ENCODE data around the gene ZNF500. TPM values are rescaled to one million over a fixed set of nuclear protein-coding genes. Genes with fewer than 3 reads are reported as not detected.

ZNF500 gene
- total and polyA plus RNA-seq, 2 donors (not counting 3 experiments of a cell fraction or from before 2014, with no cell fraction given): 8.6 to 13.5 TPM

- POLR2A ChIA-PET: no interaction called here
These were observed 68.5 kb downstream of the ZNF500 start for GRCh38 chr16:4698321-4699045.

More at GRCh38 chr16:4698321-4699045, 68.5 kb downstream of the ZNF500 start:
- CTCF ChIA-PET: no interaction called here
- no peak overlapping the region for H2AFZ ChIP-seq (ENCODE audit: low read depth, low read length)
- DNase-seq (ENCODE audit: low read depth, low spot score) (no peak), FAIRE-seq (no peak)
- no peaks in the 10 kb centered on the region for H3K27me3 ChIP-seq (ENCODE audit: control insufficient read depth in 2 of 2, insufficient read depth in 2 of 2, low read length in 2 of 2)
- BruUV-seq (replicated peaks): no TSS peak
- H3K9me3 ChIP-seq (replicated peaks; ENCODE audit: control insufficient read depth, insufficient read depth, low read length): no peaks in the 10 kb centered on the region
- no peaks in the 10 kb centered on the region for H3K4me1 ChIP-seq (ENCODE audit: control insufficient read depth, extremely low read depth, insufficient read depth, low read length)
- no peak for TF ChIP-seq EZH2 (IDR thresholded peaks at IDR 0.05; ENCODE audit: borderline replicate concordance, low read depth, low read length, severe bottlenecking)
- TF ChIP-seq POLR2A (IDR thresholded peaks at IDR 0.05; ENCODE audit: low read depth, low read length): no peak
- no peak for TF ChIP-seq MAX (IDR thresholded peaks at IDR 0.05; ENCODE audit: insufficient read depth, insufficient read length)
- TF ChIP-seq POLR2AphosphoS5 (IDR thresholded peaks at IDR 0.05; ENCODE audit: insufficient read depth, low read depth, low read length): no peak
- no peak for TF ChIP-seq JUN (IDR thresholded peaks at IDR 0.05; ENCODE audit: borderline replicate concordance, insufficient read depth, insufficient read length, low read depth)
- TF ChIP-seq MYC (IDR thresholded peaks at IDR 0.05; ENCODE audit: low read depth, low read length): no peak
- TF ChIP-seq FOS (IDR thresholded peaks at IDR 0.05; ENCODE audit: borderline replicate concordance, insufficient read depth, low read length): no peak
- TF ChIP-seq GATA2 (IDR thresholded peaks at IDR 0.05; ENCODE audit: insufficient read depth, insufficient read length, low read depth, low read length): no peak
- TF ChIP-seq, protein P1, sequence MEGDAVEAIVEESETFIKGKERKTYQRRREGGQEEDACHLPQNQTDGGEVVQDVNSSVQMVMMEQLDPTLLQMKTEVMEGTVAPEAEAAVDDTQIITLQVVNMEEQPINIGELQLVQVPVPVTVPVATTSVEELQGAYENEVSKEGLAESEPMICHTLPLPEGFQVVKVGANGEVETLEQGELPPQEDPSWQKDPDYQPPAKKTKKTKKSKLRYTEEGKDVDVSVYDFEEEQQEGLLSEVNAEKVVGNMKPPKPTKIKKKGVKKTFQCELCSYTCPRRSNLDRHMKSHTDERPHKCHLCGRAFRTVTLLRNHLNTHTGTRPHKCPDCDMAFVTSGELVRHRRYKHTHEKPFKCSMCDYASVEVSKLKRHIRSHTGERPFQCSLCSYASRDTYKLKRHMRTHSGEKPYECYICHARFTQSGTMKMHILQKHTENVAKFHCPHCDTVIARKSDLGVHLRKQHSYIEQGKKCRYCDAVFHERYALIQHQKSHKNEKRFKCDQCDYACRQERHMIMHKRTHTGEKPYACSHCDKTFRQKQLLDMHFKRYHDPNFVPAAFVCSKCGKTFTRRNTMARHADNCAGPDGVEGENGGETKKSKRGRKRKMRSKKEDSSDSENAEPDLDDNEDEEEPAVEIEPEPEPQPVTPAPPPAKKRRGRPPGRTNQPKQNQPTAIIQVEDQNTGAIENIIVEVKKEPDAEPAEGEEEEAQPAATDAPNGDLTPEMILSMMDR (IDR thresholded peaks at IDR 0.05; ENCODE audit: extremely low read depth in 1 of 2, insufficient read depth in 1 of 2, low read depth in 1 of 2, low read length in 2 of 2): no peak
- peaks cover 3 to 38% of the 10 kb centered on the region in 2 experiments for H3K36me3 ChIP-seq (ENCODE audit: control insufficient read depth in 2 of 2, extremely low read depth in 1 of 2, insufficient read depth in 2 of 2, low read length in 2 of 2)
- H3K9me1 ChIP-seq (replicated peaks; ENCODE audit: control insufficient read depth, extremely low read depth, insufficient read depth, low read length): no peaks in the 10 kb centered on the region
- H3K9ac ChIP-seq (replicated peaks; ENCODE audit: extremely low read depth, insufficient read depth, low read length): no peak overlapping the region
- no peaks in the 10 kb centered on the region for H3K79me2 ChIP-seq (ENCODE audit: control insufficient read depth, insufficient read depth, low read length)
- intact Hi-C loops (cut with micrococcal nuclease): no loop called here
- no peak overlapping the region for H3K4me3 ChIP-seq (replicated peaks in 1 of 3; ENCODE audit: insufficient read depth in 1 of 3, low read depth in 1 of 3, low read length in 3 of 3)
- no peak overlapping the region for H3K27ac ChIP-seq (ENCODE audit: insufficient read depth, low read depth, low read length)
- no peak overlapping the region for H3K4me2 ChIP-seq (ENCODE audit: insufficient read depth, low read length)
- dilution Hi-C loops (cut with MboI; ENCODE audit: extremely low pct_ligation_motif_present, low sequenced_read_pairs): no loop called here
- H4K20me1 ChIP-seq (replicated peaks; ENCODE audit: control insufficient read depth, extremely low read depth, insufficient read depth, low read length): no peaks in the 10 kb centered on the region

Small RNA genes within 50 kb of the gene (small RNA-seq; reads per million reads assigned to genes)
- gene RF00017 (ENCODE audit: insufficient read depth, insufficient read length, low read depth, low replicate concordance): not detected

Other genes with a start within 250 kb of the ZNF500 start
- 22.4 and 33.9 TPM in 2 replicates for gene CDIP1, start 228.4 kb downstream of the ZNF500 start, total RNA-seq
- 37.4 and 47.6 TPM in 2 replicates for gene CDIP1, start 228.4 kb downstream of the ZNF500 start, polyA plus RNA-seq
- not detected in 2 replicates for gene C16orf96, start 210.8 kb downstream of the ZNF500 start, total RNA-seq
- not detected in 2 replicates for gene C16orf96, start 210.8 kb downstream of the ZNF500 start, polyA plus RNA-seq
- 41.6 and 43.8 TPM in 2 replicates for gene UBALD1, start 152.3 kb downstream of the ZNF500 start, total RNA-seq
- 24.8 and 34.6 TPM in 2 replicates for gene UBALD1, start 152.3 kb downstream of the ZNF500 start, polyA plus RNA-seq
- 73.0 and 80.9 TPM in 2 replicates for gene MGRN1, start 142.3 kb downstream of the ZNF500 start, total RNA-seq
- gene MGRN1, start 142.3 kb downstream of the ZNF500 start, polyA plus RNA-seq: 15.6 and 15.8 TPM in 2 replicates
- gene NUDT16L1, start 73.6 kb downstream of the ZNF500 start, total RNA-seq: 22.8 and 24.7 TPM in 2 replicates
- 53.1 and 65.3 TPM in 2 replicates for gene NUDT16L1, start 73.6 kb downstream of the ZNF500 start, polyA plus RNA-seq
- gene ANKS3, start 32.9 kb downstream of the ZNF500 start, total RNA-seq: 22.5 and 24.0 TPM in 2 replicates
- 13.9 and 14.2 TPM in 2 replicates for gene ANKS3, start 32.9 kb downstream of the ZNF500 start, polyA plus RNA-seq
- 1.0 TPM in 1 of 2 replicates, not detected in the other for gene DNAAF8, start 32.6 kb downstream of the ZNF500 start, total RNA-seq
- 0.49 and 0.58 TPM in 2 replicates for gene DNAAF8, start 32.6 kb downstream of the ZNF500 start, polyA plus RNA-seq
- gene SEPTIN12, start 21.2 kb upstream of the ZNF500 start, total RNA-seq: not detected in 2 replicates
- not detected in 2 replicates for gene SEPTIN12, start 21.2 kb upstream of the ZNF500 start, polyA plus RNA-seq
- gene SMIM22, start 28.2 kb upstream of the ZNF500 start, total RNA-seq: not detected in 2 replicates
- not detected in 2 replicates for gene SMIM22, start 28.2 kb upstream of the ZNF500 start, polyA plus RNA-seq
- 12.0 and 14.7 TPM in 2 replicates for gene ROGDI, start 35.5 kb upstream of the ZNF500 start, total RNA-seq
- gene ROGDI, start 35.5 kb upstream of the ZNF500 start, polyA plus RNA-seq: 36.9 TPM in 2 replicates
- 107 TPM in 2 replicates for gene GLYR1, start 80.1 kb upstream of the ZNF500 start, total RNA-seq
- gene GLYR1, start 80.1 kb upstream of the ZNF500 start, polyA plus RNA-seq: 44.0 and 47.9 TPM in 2 replicates
- gene UBN1, start 80.3 kb upstream of the ZNF500 start, total RNA-seq: 44.8 and 45.3 TPM in 2 replicates
- 23.9 and 26.0 TPM in 2 replicates for gene UBN1, start 80.3 kb upstream of the ZNF500 start, polyA plus RNA-seq
- gene PPL, start 170.0 kb upstream of the ZNF500 start, total RNA-seq: 0.05 and 0.20 TPM in 2 replicates
- 0.03 and 0.07 TPM in 2 replicates for gene PPL, start 170.0 kb upstream of the ZNF500 start, polyA plus RNA-seq
- not detected in 2 replicates for gene SEC14L5, start 191.2 kb upstream of the ZNF500 start, total RNA-seq
- not detected in 2 replicates for gene SEC14L5, start 191.2 kb upstream of the ZNF500 start, polyA plus RNA-seq